HepG2 (cell line): ENCODE measurements around the gene AP3D1. TPM values are rescaled to one million over a fixed set of nuclear protein-coding genes. Genes with fewer than 3 reads are reported as not detected.
A peak's percentile ranks its signal among the peaks of the same experiment; 100 is the strongest.

Source experiments
- CBX2 ChIP-seq, 2 experiments: fragments of 200-600 bp in 1 of 2; sonication (generic); formaldehyde crosslinking in 1 of 2; IDR thresholded peaks; 2 replicates each; pipeline versions ENCODE4 v1.7.0 to v1.8.1; 2018 to 2022; ENCODE audit warnings: low read depth in 2 of 2, low read length in 1 of 2, mild to moderate bottlenecking in 1 of 2, missing genetic modification reagents in 1 of 2
- CCDC6 ChIP-seq: sonication (generic); formaldehyde crosslinking; IDR thresholded peaks from 2 replicates; pipeline ENCODE4 v1.8.1; 2022; ENCODE audit warnings: mild to moderate bottlenecking, missing genetic modification reagents, moderate library complexity
- GABPB1 ChIP-seq: IDR thresholded peaks from 2 replicates; pipeline ENCODE4 v1.6.1; 2016; ENCODE audit warnings: mild to moderate bottlenecking, missing genetic modification reagents, moderate library complexity, missing compliant biosample characterization
- HMGA1 ChIP-seq: sonication (generic); formaldehyde crosslinking; conservative IDR thresholded peaks from 2 replicates; pipeline ENCODE4 v1.4.0; 2020; ENCODE audit warnings: missing genetic modification reagents
- HNF4G ChIP-seq, 2 experiments: sonication (generic) in 1 of 2; formaldehyde crosslinking in 1 of 2; IDR thresholded peaks; 2 replicates each; pipeline versions ENCODE4 v1.4.0 to v1.6.1; 2011 to 2020; ENCODE audit warnings: borderline replicate concordance in 2 of 2, low read depth in 2 of 2, mild to moderate bottlenecking in 2 of 2, low read length in 1 of 2, missing genetic modification reagents in 1 of 2, moderate library complexity in 1 of 2
- IRF2 ChIP-seq: IDR thresholded peaks from 2 replicates; pipeline ENCODE4 v1.6.1; 2018; ENCODE audit warnings: missing genetic modification reagents, missing compliant biosample characterization
- KAT2B ChIP-seq: fragments of 150-350 bp; IDR thresholded peaks from 2 replicates; pipeline ENCODE4 v1.6.1; 2014; ENCODE audit warnings: low read depth, low read length, borderline replicate concordance
- KLF13 ChIP-seq: sonication (generic); formaldehyde crosslinking; IDR thresholded peaks from 2 replicates; pipeline ENCODE4 v1.4.0; 2020; ENCODE audit warnings: mild to moderate bottlenecking, missing genetic modification reagents
- NCOA2 ChIP-seq: sonication (generic); formaldehyde crosslinking; IDR thresholded peaks from 2 replicates; pipeline ENCODE4 v1.8.0; 2022; ENCODE audit warnings: inconsistent platforms
- NR2C2 ChIP-seq: sonication (generic); formaldehyde crosslinking; IDR thresholded peaks from 2 replicates; pipeline ENCODE4 v1.4.0; 2020; ENCODE audit warnings: missing genetic modification reagents, mild to moderate bottlenecking, moderate library complexity, borderline replicate concordance
- NR2F6 ChIP-seq, 2 experiments: IDR thresholded peaks; 2 replicates each; pipeline ENCODE4 v1.6.1; 2016; ENCODE audit warnings: antibody characterized with exemption in 1 of 2, mild to moderate bottlenecking in 1 of 2
- PHB2 ChIP-seq: fragments of 450-650 bp; IDR thresholded peaks from 2 replicates; pipeline ENCODE4 v1.6.1; 2018; ENCODE audit not compliant: partially characterized antibody
- RAD51 ChIP-seq: fragments of 450-650 bp; IDR thresholded peaks from 2 replicates; pipeline ENCODE4 v1.6.1; 2016; ENCODE audit warnings: borderline replicate concordance
- SNRNP70 ChIP-seq: fragments of 200-400 bp; formaldehyde crosslinking; IDR thresholded peaks from 2 replicates; pipeline ENCODE4 v1.6.1; 2017; ENCODE audit warnings: mild to moderate bottlenecking, low read depth, low read length, moderate library complexity
- SUZ12 ChIP-seq: fragments of 150-350 bp; IDR thresholded peaks from 2 replicates; pipeline ENCODE4 v1.6.1; 2014; ENCODE audit warnings: low read depth, low read length
- TAF15 ChIP-seq: fragments of 200-400 bp; formaldehyde crosslinking; IDR thresholded peaks from one replicate; pipeline ENCODE4 v1.6.1; 2018; ENCODE audit warnings: mild to moderate bottlenecking, low read depth, low read length; ENCODE audit not compliant: poor library complexity, severe bottlenecking
- TEAD3 ChIP-seq: optimal IDR thresholded peaks from 2 replicates; pipeline ENCODE3; 2016; ENCODE audit warnings: borderline replicate concordance
- ZBTB20 ChIP-seq: sonication (generic); formaldehyde crosslinking; IDR thresholded peaks from 2 replicates; pipeline ENCODE4 v1.8.1; 2023; ENCODE audit warnings: missing genetic modification reagents, low read depth, mild to moderate bottlenecking, borderline replicate concordance
- ZFP90 ChIP-seq: sonication (generic); formaldehyde crosslinking; IDR thresholded peaks from 2 replicates; pipeline ENCODE4 v1.8.0; 2022; ENCODE audit warnings: missing genetic modification reagents, mild to moderate bottlenecking, inconsistent platforms, borderline replicate concordance
- ZNF335 ChIP-seq: sonication (generic); formaldehyde crosslinking; IDR thresholded peaks from 2 replicates; pipeline ENCODE4 v1.4.0; 2020; ENCODE audit warnings: missing genetic modification reagents
- ZNF354B ChIP-seq: sonication (generic); formaldehyde crosslinking; IDR thresholded peaks from 2 replicates; pipeline ENCODE4 v1.8.0; 2022; ENCODE audit warnings: mild to moderate bottlenecking, missing genetic modification reagents
- ZNF558 ChIP-seq: sonication (generic); formaldehyde crosslinking; IDR thresholded peaks from 2 replicates; pipeline ENCODE4 v1.9.0; 2022; ENCODE audit warnings: mild to moderate bottlenecking, missing genetic modification reagents, borderline replicate concordance
- ZNF776 ChIP-seq: sonication (generic); formaldehyde crosslinking; IDR thresholded peaks from 2 replicates; pipeline ENCODE4 v1.4.0; 2020; ENCODE audit warnings: mild to moderate bottlenecking, missing genetic modification reagents
- ZNF792 ChIP-seq: IDR thresholded peaks from 2 replicates; pipeline ENCODE4 v1.6.1; 2016
- ZNF891 ChIP-seq: sonication (generic); formaldehyde crosslinking; IDR thresholded peaks from 2 replicates; pipeline ENCODE4 v1.5.0; 2020; ENCODE audit warnings: mild to moderate bottlenecking, missing genetic modification reagents
- polyA plus RNA-seq, 8 experiments: library from polyadenylated mRNA; depleted of rRNA in 3 of 8; stranded (reverse) in 7 of 8; unstranded in 1 of 8; fragments of >200 nt; fragmentation: Illumina TruSeq in 4 of 8; extraction: Trizol in 4 of 8; gene quantifications; 2 replicates each; pipeline versions ENCODE4 v1.2.1 to v1.2.3, GENCODE V29; 2011 to 2016; ENCODE audit warnings: low read depth in 4 of 8, missing spikeins in 1 of 8, mixed read lengths in 1 of 8; ENCODE audit not compliant: insufficient read depth in 1 of 8
- total RNA-seq, 5 experiments: library from RNA; depleted of rRNA; stranded (reverse); fragments of >200 nt; fragmentation: Illumina TruSeq; extraction: Trizol; gene quantifications; 2 replicates each; pipeline ENCODE4 v1.2.3, GENCODE V29; 2016; ENCODE audit warnings: low read depth in 1 of 5
- TF ChIP-seq, protein P1 (sequence below): sonication (generic); formaldehyde crosslinking; IDR thresholded peaks from 2 replicates; pipeline ENCODE4 v1.4.0; 2020; ENCODE audit warnings: mild to moderate bottlenecking, missing genetic modification reagents, borderline replicate concordance
- TF ChIP-seq, protein P2 (sequence below): sonication (generic); formaldehyde crosslinking; IDR thresholded peaks from 2 replicates; pipeline ENCODE4 v1.8.0; 2022; ENCODE audit warnings: low read depth, missing genetic modification reagents

The AP3D1 gene
- total and polyA plus RNA-seq, 2 of the 13 experiments (the other 11 are each of a cell fraction or from before 2014, with no cell fraction given) = 68.0 to 82.6 TPM

DNA sequence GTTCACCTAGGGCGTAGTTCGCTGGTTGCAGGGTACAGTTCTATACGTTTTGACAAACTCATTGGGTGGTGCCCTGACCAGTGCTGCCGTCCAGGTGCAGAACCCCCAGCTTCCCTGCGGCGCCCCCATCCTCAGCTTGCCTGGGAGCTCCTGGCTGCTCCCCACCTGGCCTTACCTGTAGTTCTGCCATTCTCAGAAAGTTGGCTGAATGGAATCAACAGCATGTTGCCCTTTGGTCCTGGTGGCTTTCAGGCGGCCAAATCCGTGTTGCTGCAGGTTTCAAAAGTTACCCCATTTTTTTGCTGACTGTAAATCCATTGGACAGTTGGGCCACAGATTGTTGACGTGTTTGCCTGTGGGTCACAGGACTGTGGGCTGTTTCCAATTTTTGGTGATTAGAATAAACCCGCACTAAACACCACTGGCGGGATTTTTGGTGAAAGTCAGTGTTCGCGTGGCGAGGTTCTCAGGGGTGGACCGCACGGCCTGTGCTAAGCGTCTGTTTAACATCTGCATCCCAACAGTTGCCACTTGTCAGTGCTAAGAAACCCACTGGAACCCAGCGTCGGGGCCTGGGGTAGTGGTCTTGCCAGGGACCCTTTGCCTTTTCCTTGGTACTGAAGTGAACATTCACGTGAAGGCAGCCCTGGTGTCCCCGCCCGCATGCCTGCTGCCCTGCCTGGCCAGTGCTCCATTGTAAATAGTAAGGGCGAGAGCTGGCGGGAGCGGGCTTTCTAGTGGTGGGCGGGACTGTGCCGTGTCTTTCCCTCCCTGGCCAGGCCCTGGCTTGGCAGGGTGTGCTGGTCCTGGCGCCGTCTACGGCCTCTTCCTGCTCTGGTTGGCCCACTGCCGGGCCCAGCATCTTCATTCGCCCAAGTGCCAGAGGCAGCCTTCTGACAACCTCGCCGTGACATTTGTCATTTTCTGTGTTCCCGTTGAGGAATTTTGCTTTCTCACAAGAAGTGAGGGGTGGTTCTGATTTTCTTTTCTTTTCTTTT lies 15.7 kb upstream of the AP3D1 start (continued):
- TF ChIP-seq ZNF891 (CRISPR knock-in tag) (no peak), CBX2 (IDR thresholded peaks at IDR 0.05; ENCODE audit: low read depth, low read length) (no peak), CBX2 (CRISPR knock-in tag; IDR thresholded peaks at IDR 0.05; ENCODE audit: low read depth) (no peak), TEAD3 (CRISPR knock-in tag) (peak; percentile 15), NCOA2 (CRISPR knock-in tag) (no peak), GABPB1 (peak; percentile 41; the same call in 1 of the 2 replicates), ZBTB20 (CRISPR knock-in tag) (no peak), NR2C2 (no peak), RAD51 (no peak), SNRNP70 (no peak), ZFP90 (CRISPR knock-in tag) (0 out of 2 replicates have a peak, but pooled peaks have one; percentile 49), CCDC6 (CRISPR knock-in tag) (no peak), ZNF354B (no peak), KAT2B (no peak), TAF15 (no peak), PHB2 (no peak), NR2F6 (IDR thresholded peaks at IDR 0.05) (no peak), NR2F6 (CRISPR knock-in tag; IDR thresholded peaks at IDR 0.05) (peak; percentile 26; the same call in 1 of the 2 replicates), KLF13 (CRISPR knock-in tag) (no peak), HNF4G (IDR thresholded peaks at IDR 0.05; ENCODE audit: borderline replicate concordance, low read depth, low read length) (no peak), HNF4G (CRISPR knock-in tag; IDR thresholded peaks at IDR 0.05; ENCODE audit: borderline replicate concordance, low read depth) (0 out of 2 replicates have a peak, but pooled peaks have one; percentile 48), ZNF335 (CRISPR knock-in tag) (no peak), SUZ12 (no peak), ZNF776 (CRISPR knock-in tag) (no peak), ZNF792 (CRISPR knock-in tag) (peak; percentile 57; the same call in 1 of the 2 replicates), HMGA1 (no peak), ZNF558 (CRISPR knock-in tag) (0 out of 2 replicates have a peak, but pooled peaks have one; percentile 26), IRF2 (CRISPR knock-in tag) (no peak)
- TF ChIP-seq, protein P1, sequence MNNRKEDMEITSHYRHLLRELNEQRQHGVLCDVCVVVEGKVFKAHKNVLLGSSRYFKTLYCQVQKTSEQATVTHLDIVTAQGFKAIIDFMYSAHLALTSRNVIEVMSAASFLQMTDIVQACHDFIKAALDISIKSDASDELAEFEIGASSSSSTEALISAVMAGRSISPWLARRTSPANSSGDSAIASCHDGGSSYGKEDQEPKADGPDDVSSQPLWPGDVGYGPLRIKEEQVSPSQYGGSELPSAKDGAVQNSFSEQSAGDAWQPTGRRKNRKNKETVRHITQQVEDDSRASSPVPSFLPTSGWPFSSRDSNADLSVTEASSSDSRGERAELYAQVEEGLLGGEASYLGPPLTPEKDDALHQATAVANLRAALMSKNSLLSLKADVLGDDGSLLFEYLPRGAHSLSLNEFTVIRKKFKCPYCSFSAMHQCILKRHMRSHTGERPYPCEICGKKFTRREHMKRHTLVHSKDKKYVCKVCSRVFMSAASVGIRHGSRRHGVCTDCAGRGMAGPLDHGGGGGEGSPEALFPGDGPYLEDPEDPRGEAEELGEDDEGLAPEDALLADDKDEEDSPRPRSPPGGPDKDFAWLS (CRISPR knock-in tag) = no peak
- TF ChIP-seq, protein P2, sequence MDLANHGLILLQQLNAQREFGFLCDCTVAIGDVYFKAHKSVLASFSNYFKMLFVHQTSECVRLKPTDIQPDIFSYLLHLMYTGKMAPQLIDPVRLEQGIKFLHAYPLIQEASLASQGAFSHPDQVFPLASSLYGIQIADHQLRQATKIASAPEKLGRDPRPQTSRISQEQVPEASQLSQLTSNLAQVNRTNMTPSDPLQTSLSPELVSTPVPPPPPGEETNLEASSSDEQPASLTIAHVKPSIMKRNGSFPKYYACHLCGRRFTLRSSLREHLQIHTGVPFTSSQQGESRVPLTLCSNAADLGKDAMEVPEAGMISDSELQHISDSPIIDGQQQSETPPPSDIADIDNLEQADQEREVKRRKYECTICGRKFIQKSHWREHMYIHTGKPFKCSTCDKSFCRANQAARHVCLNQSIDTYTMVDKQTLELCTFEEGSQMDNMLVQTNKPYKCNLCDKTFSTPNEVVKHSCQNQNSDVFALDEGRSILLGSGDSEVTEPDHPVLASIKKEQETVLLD (CRISPR knock-in tag) = 0 out of 2 replicates have a peak, but pooled peaks have one; percentile 38
